GM21515 (cell line): ENCODE data around the gene IFNB1.

Experiments used
- ATAC-seq: cut with Tn5 transposase; IDR thresholded peaks from one replicate; pipeline ENCODE4 v1.9.1; 2021; ENCODE audit not compliant: unreplicated experiment

IFNB1 gene

DNA sequence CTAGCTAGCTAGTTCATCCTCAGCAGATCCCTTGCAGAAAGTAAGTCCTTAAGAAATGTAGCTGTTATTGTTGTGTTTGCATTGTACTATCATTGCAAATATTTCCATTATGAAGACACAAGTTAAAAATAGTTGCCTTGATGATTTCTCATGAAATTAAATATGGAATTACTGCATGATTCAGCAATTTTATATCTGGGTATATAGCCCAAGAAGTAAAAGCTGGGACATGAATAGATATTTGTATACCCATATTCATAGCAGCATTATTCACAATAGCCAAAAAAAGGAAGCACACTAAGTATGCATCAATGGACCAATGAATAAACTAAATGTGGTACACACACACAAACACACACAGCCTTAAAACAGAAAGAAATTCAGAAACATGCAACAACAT lies 6.8 kb downstream of the IFNB1 start:
- no peak for ATAC-seq

DNA sequence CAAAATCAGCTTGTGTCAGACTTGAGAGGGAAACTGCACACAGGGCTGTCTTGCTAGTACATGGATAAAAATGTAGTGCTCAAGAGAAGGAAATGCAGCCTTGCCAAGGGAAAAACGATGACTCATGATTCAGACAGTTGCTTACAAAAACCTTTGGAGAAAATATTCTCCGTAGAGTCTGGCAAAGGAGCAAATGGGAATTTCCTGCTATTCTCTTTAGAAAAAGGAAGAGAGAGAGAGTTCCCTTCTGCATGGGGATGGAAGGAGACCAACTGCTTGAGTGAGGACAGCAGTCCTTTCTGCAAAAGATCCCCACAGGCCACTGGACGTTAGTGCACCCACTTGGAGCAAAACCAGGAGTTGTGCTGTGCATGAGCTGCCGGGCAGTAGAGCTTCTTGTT lies 7.6 kb downstream of the IFNB1 start:
- no peak for ATAC-seq

DNA sequence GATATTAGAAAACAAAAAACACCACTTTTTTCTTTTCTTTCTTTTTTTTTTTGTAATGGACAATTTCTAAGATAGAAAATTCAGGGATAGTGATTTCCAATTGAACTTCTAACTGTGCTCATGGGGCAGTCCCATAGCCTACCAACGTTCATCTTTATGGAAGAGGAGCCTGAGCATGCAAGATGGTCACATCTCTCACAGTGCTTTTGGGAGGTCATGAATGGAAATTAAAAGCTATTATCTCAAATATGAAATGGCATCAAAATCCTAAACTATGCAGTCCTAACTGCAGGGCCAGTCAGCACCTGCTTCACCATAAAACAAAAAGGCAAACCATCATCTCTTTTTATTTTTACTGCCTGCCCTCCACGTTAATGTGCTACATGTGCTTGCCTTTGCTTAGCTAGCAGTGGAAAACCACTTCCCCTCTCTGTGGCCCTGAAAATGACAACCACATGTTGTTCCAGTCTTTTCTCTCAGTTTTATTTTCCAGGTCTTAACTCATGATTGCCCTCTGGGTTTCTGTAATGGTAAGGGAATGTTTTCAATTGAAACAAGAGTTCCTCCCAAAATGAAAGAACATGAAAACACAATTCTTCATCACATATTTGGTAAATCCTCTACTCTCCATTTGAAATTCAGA lies 16.7 kb downstream of the IFNB1 start:
- ATAC-seq: peak; percentile 62

DNA sequence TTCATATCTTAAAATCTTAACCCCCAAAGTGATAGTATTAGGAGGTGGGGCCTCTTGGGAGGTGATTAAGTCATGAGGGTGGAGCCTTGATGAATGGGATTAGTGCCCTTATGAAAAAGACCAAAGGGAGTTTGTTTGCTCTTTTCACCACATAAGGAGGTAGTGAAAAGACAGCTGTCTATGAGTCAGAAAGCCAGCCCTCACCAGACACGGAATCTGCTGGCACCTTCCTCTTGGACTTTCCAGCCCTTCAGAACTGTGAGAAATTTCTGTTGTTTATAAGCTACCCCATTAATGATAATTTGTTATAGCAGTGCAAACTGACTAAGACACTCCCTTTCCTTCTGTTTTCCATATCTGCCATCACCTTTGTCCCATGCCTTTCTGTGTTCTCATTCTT lies 20.8 kb downstream of the IFNB1 start:
- ATAC-seq: no peak

DNA sequence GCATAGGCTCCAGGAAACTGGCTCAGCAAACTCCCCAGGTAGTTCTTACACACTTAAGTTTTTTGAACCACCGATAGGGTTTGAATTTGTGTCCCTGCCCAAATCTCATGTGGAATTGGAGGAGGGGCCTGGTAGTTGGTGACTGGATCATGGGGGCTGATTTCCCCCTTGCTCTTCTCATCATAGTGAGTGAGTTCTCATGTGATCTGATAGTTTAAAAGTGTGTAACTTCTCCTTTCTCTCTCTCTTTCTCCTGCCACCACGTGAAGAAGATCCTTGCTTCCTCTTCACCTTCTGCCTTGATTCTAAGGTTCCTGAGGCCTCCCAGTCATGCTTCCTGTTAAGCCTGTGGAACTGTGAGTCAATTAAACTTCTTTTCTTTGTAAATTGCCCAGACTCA lies 23.9 kb downstream of the IFNB1 start:
- ATAC-seq: no peak

DNA sequence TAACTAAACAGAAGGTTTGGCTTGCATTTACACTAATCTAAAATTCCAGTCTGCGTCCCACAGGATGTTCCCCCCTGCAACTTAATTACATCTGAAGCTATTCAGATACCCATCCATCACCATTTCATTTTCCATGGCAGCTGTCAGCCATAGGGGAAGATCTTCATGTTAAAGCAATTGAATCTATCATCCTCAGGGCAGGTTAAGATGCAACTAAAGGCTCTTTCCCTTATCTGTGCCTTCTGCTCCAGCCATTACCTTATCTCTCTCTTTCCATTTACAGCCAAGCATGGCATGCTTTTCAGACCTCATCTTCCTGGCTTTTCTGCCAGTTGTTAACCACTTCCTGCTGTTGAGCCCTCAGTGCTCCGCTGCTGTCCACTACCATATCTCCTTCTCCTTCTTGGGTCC lies 30.5 kb downstream of the IFNB1 start:
- ATAC-seq: no peak

DNA sequence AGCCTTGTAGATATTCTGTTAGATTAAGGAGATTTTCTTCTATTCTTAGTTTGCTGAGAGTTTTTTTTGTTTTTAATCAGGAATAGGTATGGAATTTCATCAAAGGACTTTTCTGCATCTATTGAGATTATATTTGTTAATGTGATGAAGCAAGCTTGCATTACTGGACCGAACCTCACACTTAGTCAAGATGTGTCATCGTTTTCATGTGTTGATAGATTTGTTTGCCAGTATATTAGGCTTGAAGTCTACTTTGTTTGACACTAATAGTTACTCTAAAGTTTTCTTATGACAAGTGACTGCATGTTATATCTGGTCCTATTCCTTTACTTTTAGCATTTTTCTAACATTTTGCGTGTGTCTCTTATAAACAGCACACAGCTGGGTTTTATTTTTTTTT lies 33.9 kb downstream of the IFNB1 start:
- no peak for ATAC-seq

DNA sequence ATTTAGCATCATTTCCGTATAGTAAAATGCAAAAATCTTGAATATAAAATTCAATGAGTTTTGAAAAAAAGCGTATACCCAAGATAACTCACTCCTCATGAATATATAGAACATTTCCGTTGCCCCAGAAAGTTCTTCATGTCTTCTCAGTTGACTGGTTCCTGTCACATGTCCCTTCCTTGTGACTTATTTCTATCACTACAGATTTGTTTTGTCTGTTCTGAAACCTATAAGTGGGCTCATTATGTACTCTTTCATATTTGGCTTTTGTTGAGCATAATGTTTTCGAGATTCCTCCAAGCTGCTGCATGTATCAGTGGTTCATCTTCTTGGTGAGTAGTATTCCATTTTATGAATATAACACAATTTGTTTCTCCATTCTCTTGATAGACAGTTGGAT lies 35.3 kb downstream of the IFNB1 start:
- no peak for ATAC-seq

DNA sequence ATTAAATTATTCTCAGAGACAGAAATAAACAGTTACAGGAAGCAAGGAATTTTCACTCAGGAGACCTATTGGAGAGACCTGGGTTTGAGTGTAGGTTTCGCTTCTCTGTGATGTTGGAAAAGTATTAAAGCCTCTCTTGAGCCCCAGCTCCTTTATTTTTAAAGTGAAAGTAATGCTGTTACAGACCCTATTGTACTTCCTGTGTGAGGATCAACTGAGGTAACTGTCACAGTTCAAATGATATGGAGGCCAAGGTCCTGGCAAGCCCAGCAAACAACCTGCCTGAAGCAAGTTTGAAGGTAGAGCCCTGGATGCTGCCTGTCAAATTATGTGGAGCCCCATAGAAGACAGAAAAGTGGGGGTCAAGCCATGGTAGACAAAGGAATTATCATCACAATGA lies 38.4 kb downstream of the IFNB1 start:
- ATAC-seq: no peak

DNA sequence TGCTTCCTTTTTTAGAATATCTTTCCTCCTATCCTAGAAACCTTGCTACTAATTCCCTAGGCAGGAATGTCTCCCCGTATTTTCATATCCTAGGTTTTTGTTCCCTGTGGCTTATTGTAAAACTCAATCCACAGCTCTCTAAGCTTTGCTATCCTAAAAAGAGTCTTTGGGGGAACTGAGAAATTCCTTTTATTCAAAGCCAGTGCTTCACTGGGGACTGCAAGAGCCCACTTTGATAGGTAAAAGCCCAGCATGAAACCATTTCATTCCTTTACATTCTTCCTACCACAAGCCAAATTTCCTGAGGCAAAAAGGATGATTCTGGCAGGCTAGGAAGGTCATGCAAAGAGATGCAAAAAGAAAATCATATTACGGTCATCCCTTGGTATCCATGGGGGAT lies 40.5 kb downstream of the IFNB1 start:
- ATAC-seq: no peak

DNA sequence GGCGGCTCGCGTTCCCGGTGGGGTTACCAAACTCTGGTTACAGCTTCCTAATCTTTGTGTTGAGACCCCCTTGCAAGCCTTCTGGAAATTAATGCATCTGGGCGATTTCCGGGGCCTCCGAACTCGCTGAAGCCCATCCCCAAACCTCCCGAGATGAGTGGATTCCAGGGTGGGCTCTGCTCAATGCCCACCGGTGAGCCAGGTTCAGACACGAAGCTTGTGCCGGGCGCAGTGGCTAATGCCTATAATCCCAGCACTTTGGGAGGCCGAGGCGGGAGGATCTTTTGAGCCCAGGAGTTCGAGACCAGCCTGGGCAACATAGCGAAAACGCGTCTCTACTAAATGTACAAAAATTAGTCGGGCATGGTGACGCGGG lies 45.9 kb downstream of the IFNB1 start:
- ATAC-seq: no peak

DNA sequence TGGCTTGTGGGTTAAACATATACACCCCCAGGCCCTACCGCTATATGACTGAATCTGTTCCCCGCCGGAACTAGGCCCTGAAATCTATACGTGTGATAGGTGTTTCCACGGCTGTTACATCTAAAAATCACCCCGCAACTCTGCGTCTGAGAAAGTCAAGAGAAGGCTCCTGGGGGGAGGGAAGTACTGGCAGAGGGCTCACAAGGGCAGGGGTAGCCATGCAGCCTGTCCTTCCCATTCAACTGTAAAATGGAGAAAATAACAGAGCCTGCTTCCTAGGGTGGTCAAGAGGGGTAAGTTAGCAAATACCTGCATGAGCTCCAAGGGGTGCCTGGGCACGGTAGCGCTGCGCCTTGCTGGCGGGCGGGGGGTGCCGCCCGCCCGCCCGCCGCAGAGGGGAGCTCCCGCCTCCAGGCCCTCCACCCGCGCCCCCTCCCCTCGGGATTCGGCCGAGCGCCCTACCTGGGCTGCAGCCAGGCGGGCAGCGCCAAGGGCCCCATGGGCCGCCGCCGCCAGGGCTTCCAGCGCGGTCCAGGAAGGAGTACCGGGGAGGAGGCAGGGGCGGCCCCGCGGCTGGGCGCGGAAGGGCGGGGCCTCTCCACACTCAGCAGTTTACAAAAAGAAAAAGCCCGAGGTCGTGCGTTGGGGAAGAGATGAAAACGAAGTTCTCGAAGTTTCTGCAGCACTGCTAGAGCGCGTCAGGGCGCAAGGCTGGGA lies 46.5 kb downstream of the IFNB1 start, which contains the start of gene HACD4:
Gene HACD4 (minus strand): TSS at position 550 of the 717 bp plus-strand sequence. CDS start 50 bp downstream, at position 500.
- ATAC-seq: peak; percentile 81

DNA sequence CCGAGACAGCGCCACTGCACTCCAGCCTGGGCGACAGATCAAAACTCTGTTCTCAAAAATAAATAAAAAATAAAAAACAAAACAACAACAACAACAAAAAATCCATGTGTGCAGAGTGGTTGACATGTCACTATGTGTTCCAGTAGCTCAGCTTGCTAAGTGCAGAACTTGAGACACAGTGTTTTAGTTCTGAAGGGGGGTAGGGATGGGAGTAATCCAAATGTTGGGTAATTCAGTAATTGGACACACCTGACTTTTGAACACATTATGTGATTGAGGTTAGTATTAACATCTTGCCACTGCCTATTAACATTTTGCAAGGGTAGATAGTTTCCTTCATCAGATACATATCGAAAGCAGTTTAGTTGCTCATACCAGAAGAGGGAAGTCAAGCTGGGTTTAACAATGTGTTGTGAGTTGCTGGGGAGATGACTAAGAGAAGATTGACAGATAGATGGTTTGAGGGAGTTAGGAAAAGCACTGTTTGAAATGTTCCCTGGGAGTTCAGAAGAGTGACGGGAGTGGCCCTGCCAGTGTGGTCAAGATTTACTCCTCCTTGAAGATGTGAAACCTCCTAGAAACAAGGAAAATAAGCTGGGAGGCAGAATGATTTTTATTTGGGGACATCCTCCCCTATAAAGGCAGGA lies 47.2 kb downstream of the IFNB1 start:
- ATAC-seq: peak; percentile 71

DNA sequence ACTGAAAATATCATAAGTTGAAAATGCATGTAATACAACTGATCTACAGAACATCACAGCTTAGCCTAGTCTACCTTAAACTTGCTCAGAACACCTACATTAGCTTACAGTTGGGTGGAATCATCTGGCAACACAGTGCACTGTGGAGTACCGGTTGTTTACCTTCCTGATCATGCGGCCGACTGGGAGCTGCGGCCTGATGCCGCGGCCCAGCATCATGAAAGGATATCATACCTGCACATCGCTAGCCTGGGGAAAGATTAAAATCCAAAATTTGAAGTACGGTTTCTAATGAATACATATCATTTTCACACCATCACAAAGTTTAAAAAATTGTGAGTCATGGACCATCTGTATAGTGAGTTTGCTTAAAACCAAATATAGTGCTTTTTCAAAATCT lies 48.1 kb downstream of the IFNB1 start:
- ATAC-seq: no peak

DNA sequence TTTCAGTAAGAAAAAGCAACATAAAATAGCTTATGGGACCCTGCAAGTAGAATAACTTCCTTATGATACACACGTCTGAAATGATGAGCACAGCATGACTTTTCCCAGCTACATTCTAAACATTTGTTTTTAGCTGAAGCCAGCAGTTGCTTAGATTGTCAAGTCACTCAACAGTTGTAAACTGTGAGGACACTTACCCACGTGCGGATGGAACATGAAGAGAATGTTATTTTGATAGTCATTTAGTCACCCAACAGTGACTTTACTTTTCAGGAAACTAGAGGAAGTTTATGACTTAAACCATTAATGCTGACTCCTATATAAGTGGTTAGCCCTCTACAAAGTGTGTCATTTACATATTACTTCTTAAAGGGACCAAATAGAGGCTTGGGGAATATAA lies 49.3 kb downstream of the IFNB1 start:
- ATAC-seq: no peak

DNA sequence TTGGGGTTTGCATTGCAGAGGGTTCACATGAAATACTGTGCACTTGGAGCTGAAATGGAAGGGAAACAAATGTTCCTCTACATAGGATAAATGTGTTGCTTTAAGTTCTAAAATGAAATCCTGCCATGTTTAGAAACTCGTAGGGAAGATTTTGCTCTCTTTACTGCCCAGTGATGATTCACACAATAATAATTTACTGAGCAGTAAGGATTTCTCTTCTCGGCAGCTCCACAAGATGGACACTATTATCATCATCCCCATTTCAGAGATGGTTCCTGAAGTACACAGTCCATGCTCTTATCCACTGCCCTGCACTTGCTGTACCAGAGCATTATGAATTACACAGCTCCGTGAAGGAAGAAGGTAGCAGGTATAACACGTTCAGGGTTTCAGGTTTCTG lies 50.4 kb downstream of the IFNB1 start:
- no peak for ATAC-seq
